ENCODE results near the gene MASP1. TPM values are rescaled to one million over a fixed set of nuclear protein-coding genes. Genes with fewer than 3 reads are reported as not detected.

Gene MASP1
- total RNA-seq, 4 donors from 2014 or later, result 2.3 to 26.1 (median 5.2) TPM; not detected in 1

DNA sequence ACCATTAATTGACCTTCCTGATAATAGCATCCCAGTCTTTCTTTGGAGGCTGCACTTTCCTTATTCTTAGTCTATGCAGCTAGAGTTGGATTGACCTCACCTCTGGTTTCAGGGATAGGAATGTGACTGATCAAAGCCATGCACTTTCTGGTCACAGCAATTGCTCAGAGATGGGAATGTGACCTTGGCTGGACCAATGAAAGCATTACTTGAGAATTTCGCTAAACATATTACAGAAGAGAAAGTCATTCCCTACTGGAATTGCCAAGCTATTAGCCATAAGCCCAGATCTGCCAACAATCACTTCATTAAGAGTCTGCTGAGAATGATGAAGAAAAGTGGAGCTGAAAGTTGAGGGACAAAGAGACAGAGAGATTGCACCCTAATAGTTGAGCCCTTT, 61.5 kb downstream of the MASP1 start:
- WGBS, 2 donors (ENCODE audit: low coverage in 1 of 2), result 86 to 100% methylated on average over 1 of the region's 1 CpG
- H3K27me3 ChIP-seq, result no peaks in the 10 kb centered on the region
- H3K36me3 ChIP-seq, result no peaks in the 10 kb centered on the region
- H3K4me3 ChIP-seq, result no peak overlapping the region
- no peak overlapping the region for H3K27ac ChIP-seq
- no peaks in the 10 kb centered on the region for H3K4me1 ChIP-seq
- H3K9me3 ChIP-seq, result no peaks in the 10 kb centered on the region
- ATAC-seq, result no peak
- no peak for TF ChIP-seq EP300 (IDR thresholded peaks at IDR 0.05)
- TF ChIP-seq, protein P1, sequence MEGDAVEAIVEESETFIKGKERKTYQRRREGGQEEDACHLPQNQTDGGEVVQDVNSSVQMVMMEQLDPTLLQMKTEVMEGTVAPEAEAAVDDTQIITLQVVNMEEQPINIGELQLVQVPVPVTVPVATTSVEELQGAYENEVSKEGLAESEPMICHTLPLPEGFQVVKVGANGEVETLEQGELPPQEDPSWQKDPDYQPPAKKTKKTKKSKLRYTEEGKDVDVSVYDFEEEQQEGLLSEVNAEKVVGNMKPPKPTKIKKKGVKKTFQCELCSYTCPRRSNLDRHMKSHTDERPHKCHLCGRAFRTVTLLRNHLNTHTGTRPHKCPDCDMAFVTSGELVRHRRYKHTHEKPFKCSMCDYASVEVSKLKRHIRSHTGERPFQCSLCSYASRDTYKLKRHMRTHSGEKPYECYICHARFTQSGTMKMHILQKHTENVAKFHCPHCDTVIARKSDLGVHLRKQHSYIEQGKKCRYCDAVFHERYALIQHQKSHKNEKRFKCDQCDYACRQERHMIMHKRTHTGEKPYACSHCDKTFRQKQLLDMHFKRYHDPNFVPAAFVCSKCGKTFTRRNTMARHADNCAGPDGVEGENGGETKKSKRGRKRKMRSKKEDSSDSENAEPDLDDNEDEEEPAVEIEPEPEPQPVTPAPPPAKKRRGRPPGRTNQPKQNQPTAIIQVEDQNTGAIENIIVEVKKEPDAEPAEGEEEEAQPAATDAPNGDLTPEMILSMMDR (IDR thresholded peaks at IDR 0.05), result no peak
- TF ChIP-seq POLR2AphosphoS5 (IDR thresholded peaks at IDR 0.05), result no peak
- TF ChIP-seq POLR2A (IDR thresholded peaks at IDR 0.05), result no peak

DNA sequence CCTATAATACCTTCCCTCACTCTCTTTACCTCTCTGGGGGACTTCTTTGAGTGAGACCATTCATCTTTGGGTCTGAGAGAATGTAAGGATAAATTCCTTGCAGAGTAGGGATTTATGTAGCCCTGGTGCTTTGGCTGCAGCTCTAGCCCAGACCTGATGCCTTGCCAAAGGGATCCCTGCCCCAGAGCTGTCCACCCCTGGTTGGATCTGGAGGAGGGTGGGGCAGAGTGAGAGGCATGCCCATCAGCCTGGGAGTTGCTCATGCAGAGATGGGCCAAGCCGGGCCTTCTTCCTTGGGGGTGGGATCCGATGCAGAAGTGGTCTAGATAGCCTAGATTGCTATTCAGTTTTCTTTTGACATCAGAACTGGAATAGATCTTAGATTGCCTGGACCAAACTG, 62.8 kb downstream of the MASP1 start:
- 94% methylated on average over 2 of the region's 2 CpGs; no CpG with 5 or more reads in 1 of the 2 donors for WGBS, 2 donors (ENCODE audit: low coverage in 1 of 2)
- Histone ChIP-seq H3K27me3 (no peaks in the 10 kb centered on the region), H3K9me3 (no peaks in the 10 kb centered on the region), H3K4me3 (no peak overlapping the region), H3K36me3 (no peaks in the 10 kb centered on the region), H3K27ac (no peak overlapping the region), H3K4me1 (no peaks in the 10 kb centered on the region)
- TF ChIP-seq, protein P1 (IDR thresholded peaks at IDR 0.05), result no peak
- TF ChIP-seq POLR2AphosphoS5 (IDR thresholded peaks at IDR 0.05) (no peak), POLR2A (IDR thresholded peaks at IDR 0.05) (no peak), EP300 (IDR thresholded peaks at IDR 0.05) (no peak)
- no peak for ATAC-seq

DNA sequence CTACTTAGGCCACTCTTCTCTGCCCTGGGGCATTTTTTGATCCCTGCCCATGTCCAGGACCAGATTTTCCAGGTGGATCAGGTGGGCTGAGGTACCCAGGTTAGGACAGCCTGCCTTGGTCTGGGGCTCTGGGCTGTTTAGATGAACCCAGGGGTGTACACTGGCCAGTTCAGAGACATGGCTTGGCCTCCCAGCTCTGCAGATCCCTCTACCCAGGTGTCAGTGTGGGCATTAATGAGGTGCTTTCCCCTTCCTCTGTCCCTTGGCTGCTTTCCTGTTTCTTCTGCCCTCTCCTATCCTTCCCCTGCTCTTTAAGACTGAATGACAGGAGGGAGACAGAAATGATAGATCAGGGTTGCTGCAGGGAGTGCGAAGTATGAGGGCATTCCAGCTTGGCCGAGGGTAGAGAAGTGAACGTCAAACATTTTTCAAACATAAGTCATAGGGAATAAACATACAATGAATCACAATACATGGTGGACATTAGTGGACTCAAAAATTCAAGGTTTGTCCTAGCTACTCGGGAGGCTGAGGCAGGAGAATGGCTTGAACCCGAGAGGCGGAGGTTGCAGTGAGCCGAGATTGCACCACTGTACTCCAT, 63.8 kb downstream of the MASP1 start:
- Histone ChIP-seq H3K27me3 (no peaks in the 10 kb centered on the region), H3K4me1 (no peaks in the 10 kb centered on the region), H3K36me3 (no peaks in the 10 kb centered on the region), H3K4me3 (no peak overlapping the region), H3K27ac (no peak overlapping the region), H3K9me3 (no peaks in the 10 kb centered on the region)
- ATAC-seq, result no peak
- 23 to 78% methylated on average over 3 to 5 of the region's 7 CpGs for WGBS, 2 donors (ENCODE audit: low coverage in 1 of 2)
- TF ChIP-seq POLR2AphosphoS5 (IDR thresholded peaks at IDR 0.05) (no peak), EP300 (IDR thresholded peaks at IDR 0.05) (no peak), POLR2A (IDR thresholded peaks at IDR 0.05) (no peak)
- TF ChIP-seq, protein P1 (IDR thresholded peaks at IDR 0.05), result no peak

DNA sequence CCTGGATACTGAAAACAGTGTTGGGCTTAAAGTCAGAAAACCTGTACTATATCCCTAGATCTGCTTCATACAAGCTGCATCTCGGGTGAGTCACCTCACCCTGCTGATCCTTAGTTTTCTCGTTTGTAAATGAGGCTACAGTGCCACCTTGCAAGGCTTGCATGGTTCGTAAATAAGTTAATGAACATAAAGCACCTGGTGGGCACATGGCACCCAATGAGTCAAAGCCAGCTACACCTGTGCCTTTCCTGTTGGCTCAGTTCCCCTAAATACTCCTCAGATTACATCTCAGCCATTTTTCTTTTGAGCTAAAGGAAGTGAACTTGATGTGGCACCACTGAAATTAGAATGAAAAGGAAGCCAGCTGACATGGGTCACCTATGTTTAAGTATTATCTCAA, 67.7 kb downstream of the MASP1 start:
- no peak overlapping the region for H3K27ac ChIP-seq
- no peak for ATAC-seq
- no peaks in the 10 kb centered on the region for H3K36me3 ChIP-seq
- H3K27me3 ChIP-seq, result no peaks in the 10 kb centered on the region
- H3K9me3 ChIP-seq, result no peaks in the 10 kb centered on the region
- WGBS, 2 donors (ENCODE audit: low coverage in 1 of 2), result 28 to 85% methylated on average over 3 of the region's 3 CpGs
- no peak for TF ChIP-seq POLR2A (IDR thresholded peaks at IDR 0.05)
- no peak for TF ChIP-seq EP300 (IDR thresholded peaks at IDR 0.05)
- TF ChIP-seq, protein P1 (IDR thresholded peaks at IDR 0.05), result no peak
- TF ChIP-seq POLR2AphosphoS5 (IDR thresholded peaks at IDR 0.05), result no peak
- no peak overlapping the region for H3K4me3 ChIP-seq
- peaks cover 0 to 4% (median 0%) of the 10 kb centered on the region in 3 donors for H3K4me1 ChIP-seq

DNA sequence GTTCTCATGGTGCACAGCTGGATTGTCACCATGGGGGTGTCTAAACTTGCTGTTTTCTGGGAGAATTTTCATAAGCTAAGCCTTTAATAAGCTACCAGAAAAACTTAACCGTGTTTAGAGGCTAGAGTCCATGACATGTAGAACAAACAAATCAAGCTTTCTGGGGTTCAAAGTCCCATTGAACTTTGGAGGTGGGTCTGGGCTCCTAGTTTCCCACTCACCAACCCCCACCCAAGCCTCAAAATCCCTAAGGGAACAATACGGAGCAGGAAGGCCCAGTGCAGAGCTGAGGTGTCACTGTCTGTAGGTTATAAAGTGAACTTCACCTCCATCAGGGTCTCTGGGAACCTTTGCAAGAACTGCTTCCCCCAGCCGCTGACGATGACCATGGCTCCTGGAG, 68.7 kb downstream of the MASP1 start:
- TF ChIP-seq EP300 (IDR thresholded peaks at IDR 0.05) (no peak), POLR2AphosphoS5 (IDR thresholded peaks at IDR 0.05) (no peak), POLR2A (IDR thresholded peaks at IDR 0.05) (no peak)
- TF ChIP-seq, protein P1 (IDR thresholded peaks at IDR 0.05), result no peak
- Histone ChIP-seq H3K9me3 (no peaks in the 10 kb centered on the region), H3K27ac (no peak overlapping the region), H3K4me3 (no peak overlapping the region), H3K4me1 (peaks cover 0 to 4% (median 0%) of the 10 kb centered on the region in 3 donors), H3K27me3 (no peaks in the 10 kb centered on the region), H3K36me3 (no peaks in the 10 kb centered on the region)
- ATAC-seq, result no peak
- WGBS, 2 donors (ENCODE audit: low coverage in 1 of 2), result 72 to 78% methylated on average over 2 to 3 of the region's 4 CpGs
